Choroid plexus epithelial cell (primary cell): ENCODE results near the gene TMEM131.

Experiments used
- DNase-seq: peaks from one replicate; pipeline ENCODE4 v3.0.0-alpha.2; 2010; ENCODE audit warnings: low read depth
- H3K4me3 ChIP-seq: 2 replicates; pipeline ENCODE4 v1.5.1; 2011; ENCODE audit warnings: low read depth, mild to moderate bottlenecking, control low read depth, low read length, moderate library complexity
- CTCF ChIP-seq: conservative IDR thresholded peaks from 2 replicates; pipeline ENCODE4 v1.5.1; 2011; ENCODE audit warnings: low read depth, mild to moderate bottlenecking, control low read depth, inconsistent platforms, low read length, moderate library complexity

The TMEM131 gene

GRCh38 chr2:97781981-97782380 lies 213.8 kb downstream of the TMEM131 start:
- H3K4me3 ChIP-seq: no peak overlapping the region
- TF ChIP-seq CTCF: no peak
- no peak for DNase-seq

- H3K4me3 ChIP-seq: no peak overlapping the region
- DNase-seq: no peak
- no peak for TF ChIP-seq CTCF
Measured at GRCh38 chr2:97779141-97779540, 216.6 kb downstream of the TMEM131 start.

DNA sequence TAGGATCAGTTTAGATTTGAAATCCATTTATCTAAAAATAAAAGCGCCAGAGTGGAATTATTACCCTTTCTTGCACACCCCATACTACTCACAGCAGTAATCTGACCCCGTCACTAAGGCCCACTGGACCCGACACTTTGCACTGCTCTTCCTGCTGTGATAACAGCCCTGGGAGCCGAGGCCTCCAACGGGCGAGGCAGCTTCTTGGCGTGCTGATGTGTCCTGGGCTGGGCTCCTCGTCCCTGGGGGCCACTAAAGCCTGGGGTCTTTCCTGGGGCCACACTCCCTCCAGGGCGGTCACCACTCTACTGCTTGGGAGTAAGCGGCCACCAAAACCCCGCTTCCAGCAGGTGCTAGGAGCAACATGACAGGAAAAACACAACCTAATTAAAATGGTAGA lies 220.7 kb downstream of the TMEM131 start:
- DNase-seq: no peak
- no peak for TF ChIP-seq CTCF
- H3K4me3 ChIP-seq: no peak overlapping the region

DNA sequence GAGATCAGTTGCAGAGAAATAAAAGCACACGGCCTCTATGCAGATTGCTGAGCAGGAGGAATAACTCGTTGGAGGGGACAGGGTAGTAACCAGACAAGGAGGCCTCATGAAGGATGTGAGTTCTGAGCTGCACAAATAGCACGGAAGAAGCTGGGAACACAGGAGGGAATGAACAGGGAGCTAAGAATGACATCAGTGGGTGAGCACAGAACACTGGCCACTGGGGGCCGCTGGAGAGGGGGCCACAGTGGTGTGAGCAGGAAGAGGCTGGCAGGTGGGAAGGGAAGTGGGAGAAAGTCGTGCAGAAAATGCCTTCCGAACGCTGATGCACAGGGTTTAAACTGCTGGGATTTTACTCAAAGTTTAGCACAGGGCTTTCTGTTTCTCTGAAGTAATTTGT lies 221.3 kb downstream of the TMEM131 start:
- no peak overlapping the region for H3K4me3 ChIP-seq
- peak; percentile 56 for TF ChIP-seq CTCF
- peak; percentile 23 for DNase-seq

GRCh38 chr2:97770445-97770844 lies 225.3 kb downstream of the TMEM131 start:
- DNase-seq: no peak
- TF ChIP-seq CTCF: no peak
- no peak overlapping the region for H3K4me3 ChIP-seq

- no peak overlapping the region for H3K4me3 ChIP-seq
- no peak for DNase-seq
- no peak for TF ChIP-seq CTCF
Measured at GRCh38 chr2:97769711-97770110, 226.0 kb downstream of the TMEM131 start.

GRCh38 chr2:97769308-97769707 lies 226.4 kb downstream of the TMEM131 start:
- no peak overlapping the region for H3K4me3 ChIP-seq
- TF ChIP-seq CTCF: no peak
- DNase-seq: no peak
